Left ventricle myocardium inferior (tissue), 1 donor: ENCODE measurements around the gene MAPT. TPM values are rescaled to one million over a fixed set of nuclear protein-coding genes. Genes with fewer than 3 reads are reported as not detected.
"Not testable (repeated sequence)": the region's sequence is repeated elsewhere in the genome, so short reads cannot be mapped to it uniquely, and the experiment has no call there.

Source experiments
- DNase-seq: peaks from one replicate; pipeline ENCODE4 v3.0.0-alpha.2; 2020
- H3K27ac ChIP-seq: fragments of 200-600 bp; replicated peaks from 2 replicates; pipeline ENCODE4 v1.8.0; 2021
- H3K27me3 ChIP-seq: fragments of 200-600 bp; 2 replicates; pipeline ENCODE4 v1.8.0; 2021; ENCODE audit warnings: low read depth
- H3K36me3 ChIP-seq: fragments of 200-600 bp; 2 replicates; pipeline ENCODE4 v1.8.0; 2021
- H3K4me1 ChIP-seq: fragments of 200-600 bp; 2 replicates; pipeline ENCODE4 v1.8.0; 2021
- H3K4me3 ChIP-seq: fragments of 200-600 bp; 2 replicates; pipeline ENCODE4 v1.8.0; 2021; ENCODE audit warnings: mild to moderate bottlenecking, moderate library complexity
- H3K9me3 ChIP-seq: fragments of 200-600 bp; replicated peaks from 2 replicates; pipeline ENCODE4 v1.8.0; 2021
- CTCF ChIP-seq: fragments of 200-600 bp; IDR thresholded peaks from 2 replicates; pipeline ENCODE4 v1.8.0; 2021; ENCODE audit warnings: antibody characterized with exemption, mild to moderate bottlenecking, borderline replicate concordance
- intact Hi-C: fragments of 100-400 bp; cut with micrococcal nuclease; formaldehyde crosslinking; loops from one replicate; pipeline ENCODE4 v1.11.0; 2022
- total RNA-seq: library from RNA; stranded (reverse); fragmentation: NEBNext Ultra II Directional; extraction: Animal tissue kit (Norgen Biotek cat#: 25700); gene quantifications from one replicate; pipeline ENCODE4 v1.2.1, GENCODE V29; 2021
- donor health status: DM: no; HTN: yes; CAD: no; lungs with severe emphysema.

The MAPT gene
- total RNA-seq, 1 donor from 2014 or later, result 28.6 TPM

DNA sequence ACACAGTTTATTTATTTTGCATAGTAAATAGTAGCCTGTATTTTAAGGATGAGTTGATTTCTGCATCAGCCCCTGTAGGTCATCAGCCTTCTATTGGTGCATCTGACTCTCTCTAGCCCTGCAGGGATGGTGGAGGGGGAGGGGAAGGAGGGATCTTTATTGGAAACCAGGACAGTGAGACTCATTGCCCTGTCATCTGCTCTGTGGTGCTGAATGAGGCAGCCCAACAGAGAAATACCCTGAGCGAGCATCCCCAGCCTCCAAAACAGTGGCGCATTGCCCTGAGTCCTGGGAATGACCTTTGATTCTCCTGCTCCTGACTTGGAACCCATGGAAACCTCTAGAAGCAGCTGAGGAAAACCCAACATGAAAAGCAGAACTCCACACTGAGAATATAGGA is 59.2 kb downstream of the MAPT start:
- TF ChIP-seq CTCF, result no peak
- Histone ChIP-seq H3K9me3 (no peaks in the 10 kb centered on the region), H3K27me3 (peaks cover 31% of the 10 kb centered on the region), H3K4me3 (no peak overlapping the region), H3K27ac (no peak overlapping the region), H3K4me1 (peaks cover 11% of the 10 kb centered on the region), H3K36me3 (no peaks in the 10 kb centered on the region)
- intact Hi-C loops, result no loop called here
- DNase-seq, result no peak

GRCh38 chr17:45954914-45955313 is 60.6 kb downstream of the MAPT start:
- intact Hi-C loops, result no loop called here
- Histone ChIP-seq H3K27me3 (peaks cover 24% of the 10 kb centered on the region), H3K9me3 (no peaks in the 10 kb centered on the region), H3K27ac (no peak overlapping the region), H3K4me3 (no peak overlapping the region), H3K36me3 (no peaks in the 10 kb centered on the region), H3K4me1 (no peaks in the 10 kb centered on the region)
- TF ChIP-seq CTCF, result no peak
- DNase-seq, result no peak

DNA sequence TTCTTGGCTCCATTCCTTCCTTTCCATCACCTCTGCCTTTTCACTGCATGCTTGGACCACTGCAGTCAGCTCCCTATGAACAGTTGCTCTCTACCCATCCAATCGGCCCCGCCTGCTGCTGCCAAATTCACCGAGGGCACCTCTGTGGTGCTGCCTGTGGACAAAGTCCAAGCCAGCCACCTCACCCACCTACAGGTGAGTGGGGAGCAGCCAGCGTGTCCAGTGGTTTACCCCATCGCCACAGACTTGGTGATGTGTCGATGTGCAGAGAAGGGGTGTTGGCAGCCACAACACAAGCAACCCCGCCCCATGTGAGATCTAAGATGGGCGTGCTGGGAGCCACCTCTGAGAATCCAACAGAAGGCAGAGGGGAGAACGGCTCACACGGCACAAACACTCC is 61.0 kb downstream of the MAPT start:
- Histone ChIP-seq H3K4me3 (no peak overlapping the region), H3K27me3 (peaks cover 20% of the 10 kb centered on the region), H3K27ac (no peak overlapping the region), H3K36me3 (no peaks in the 10 kb centered on the region), H3K4me1 (no peaks in the 10 kb centered on the region), H3K9me3 (no peaks in the 10 kb centered on the region)
- DNase-seq, result no peak
- intact Hi-C loops, result no loop called here
- no peak for TF ChIP-seq CTCF

- Histone ChIP-seq H3K4me3 (no peak overlapping the region), H3K4me1 (no peaks in the 10 kb centered on the region), H3K27me3 (peaks cover 14% of the 10 kb centered on the region), H3K9me3 (no peaks in the 10 kb centered on the region), H3K36me3 (no peaks in the 10 kb centered on the region), H3K27ac (no peak overlapping the region)
- no peak for DNase-seq
- intact Hi-C loops, result no loop called here
- TF ChIP-seq CTCF, result no peak
Observed at GRCh38 chr17:45956090-45956489, 61.7 kb downstream of the MAPT start.

- H3K27me3 ChIP-seq, intact Hi-C loops, H3K9me3 ChIP-seq, H3K4me3 ChIP-seq, H3K27ac ChIP-seq, H3K4me1 ChIP-seq, DNase-seq, H3K36me3 ChIP-seq: not testable (repeated sequence)
Observed at GRCh38 chr17:45956746-45957145, 62.4 kb downstream of the MAPT start.

DNA sequence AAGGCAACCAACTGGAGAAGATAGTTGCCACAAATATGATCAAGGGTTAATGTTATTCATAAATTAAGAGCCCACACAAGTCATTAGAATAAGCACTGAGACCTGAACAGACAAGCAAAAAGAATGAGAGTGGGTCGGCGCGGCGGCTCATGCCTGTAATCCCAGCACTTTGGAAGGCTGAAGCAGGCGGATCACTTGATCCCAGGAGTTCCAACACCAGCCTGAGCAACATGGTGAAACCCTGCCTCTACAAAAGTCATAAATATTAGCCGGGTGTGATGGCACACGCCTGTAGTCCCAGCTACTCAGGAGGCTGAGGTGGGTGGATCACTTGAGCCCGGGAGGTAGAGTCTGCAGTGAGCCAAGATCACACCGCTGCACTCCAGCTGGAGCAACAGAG is 64.0 kb downstream of the MAPT start:
- Histone ChIP-seq H3K4me1 (no peaks in the 10 kb centered on the region), H3K9me3 (no peaks in the 10 kb centered on the region), H3K27ac (no peak overlapping the region), H3K4me3 (no peak overlapping the region), H3K27me3 (no peaks in the 10 kb centered on the region), H3K36me3 (no peaks in the 10 kb centered on the region)
- no peak for TF ChIP-seq CTCF
- no peak for DNase-seq
- intact Hi-C loops, result no loop called here
